ENCODE data around the gene LRIG1. TPM values are rescaled to one million over a fixed set of nuclear protein-coding genes. Genes with fewer than 3 reads are reported as not detected.

The LRIG1 gene
- total and polyA plus RNA-seq, 10 of the 15 experiments (the other 5 are each of a cell fraction or from before 2014, with no cell fraction given) = 0.84 to 16.4 (median 8.1) TPM

- TF ChIP-seq TAF1 (IDR thresholded peaks at IDR 0.05; ENCODE audit: borderline replicate concordance, low read depth, low read length) (no peak), POLR2A (IDR thresholded peaks at IDR 0.05; ENCODE audit: low read depth, low read length) (no peak)
Observed at GRCh38 chr3:66409771-66410754, 90.8 kb downstream of the LRIG1 start (continued).

- H3K27me3 ChIP-seq (replicated peaks in 1 of 2; ENCODE audit: control insufficient read depth in 2 of 2, insufficient read depth in 2 of 2, low read length in 1 of 2) = no peaks in the 10 kb centered on the region
- no peak overlapping the region for H3K4me3 ChIP-seq
- ChIA-PET SMC1A (ENCODE audit: uncharacterized antibody, unreplicated experiment) (interaction anchor here (0.7 to 5.3 kb wide), 20 partner anchors 14 to 415 kb away, joined by 3 to 29 read pairs (median 4); no protein-coding TSS in a partner anchor), RAD21 (ENCODE audit: unreplicated experiment) (interaction anchor here (0.8 to 3.3 kb wide), 11 partner anchors 14 to 415 kb away, joined by 3 to 23 read pairs (median 3); no protein-coding TSS in a partner anchor), POLR2A (interaction anchor here (0.5 kb wide), 1 partner anchor 11 kb away, joined by 3 read pairs; no protein-coding TSS in a partner anchor), CTCF (interaction anchor here (0.7 to 10.7 kb wide), 48 partner anchors 10 to 476 kb away, joined by 3 to 149 read pairs (median 4); no protein-coding TSS in a partner anchor)
- DNase-seq (ENCODE audit: low read depth, low spot score) (no peak), ATAC-seq (peak; percentile 98), FAIRE-seq (peak; percentile 75)
- H3K4me2 ChIP-seq (ENCODE audit: control insufficient read depth, insufficient read depth) = no peak overlapping the region
- 44% methylated on average over 14 of the region's 14 CpGs for WGBS (ENCODE audit: insufficient coverage, insufficient replicate concordance, low lambda C conversion rate, missing lambda C conversion rate)
- no peak overlapping the region for H3K27ac ChIP-seq (ENCODE audit: control insufficient read depth, insufficient read depth)
- no peaks in the 10 kb centered on the region; a peak in 1 of 4 replicates for H3K36me3 ChIP-seq (ENCODE audit: control insufficient read depth in 2 of 2, insufficient read depth in 2 of 2, low read length in 1 of 2)
- H3K4me1 ChIP-seq (ENCODE audit: control insufficient read depth, insufficient read depth, low read length) = no peaks in the 10 kb centered on the region
- H3K79me2 ChIP-seq (ENCODE audit: control insufficient read depth, insufficient read depth, low read length) = no peaks in the 10 kb centered on the region
- no TSS peak for BruUV-seq (replicated peaks)
- H3K9ac ChIP-seq (ENCODE audit: control insufficient read depth, insufficient read depth, low read length) = no peak overlapping the region
- H3K9me3 ChIP-seq (replicated peaks; ENCODE audit: control insufficient read depth, insufficient read depth, low read length) = no peaks in the 10 kb centered on the region
- no peaks in the 10 kb centered on the region for H4K20me1 ChIP-seq (ENCODE audit: control insufficient read depth, insufficient read depth)
- in situ Hi-C loops (cut with MboI) (loop anchor here (5.0 kb wide), 1 partner anchor 410 kb away; no protein-coding TSS in a partner anchor), intact Hi-C loops (cut with micrococcal nuclease; ENCODE audit: unreplicated experiment) (loop anchor here (1.0 to 5.0 kb wide), 3 partner anchors 94 to 409 kb away; partner anchors contain the start of gene LRIG1)
- H2AFZ ChIP-seq (ENCODE audit: control insufficient read depth, low read depth, low read length) = no peak overlapping the region
- TF ChIP-seq ZBTB4 (CRISPR knock-in tag; IDR thresholded peaks at IDR 0.05) = no peak
- no peak for TF ChIP-seq GABPA (IDR thresholded peaks at IDR 0.05; ENCODE audit: low read depth)
- no peak for TF ChIP-seq HCFC1 (IDR thresholded peaks at IDR 0.05; ENCODE audit: low read length)
- no peak; the same call in 1 of the 2 replicates for TF ChIP-seq CREM (IDR thresholded peaks at IDR 0.05; ENCODE audit: low read depth)
- peak; percentile 60; the same call in 1 of the 2 replicates for TF ChIP-seq TCF3 (IDR thresholded peaks at IDR 0.05; ENCODE audit: borderline replicate concordance, insufficient read depth, low read depth, low read length)
- peak; percentile 73; the same call in 1 of the 2 replicates for TF ChIP-seq TCF12 (IDR thresholded peaks at IDR 0.05; ENCODE audit: low read depth, low read length)
- no peak for TF ChIP-seq TBL1XR1 (IDR thresholded peaks at IDR 0.05; ENCODE audit: low read depth, low read length)
- no peak for TF ChIP-seq ZNF622 (IDR thresholded peaks at IDR 0.05)
- no peak for TF ChIP-seq E2F8 (IDR thresholded peaks at IDR 0.05; ENCODE audit: low read depth, partially characterized antibody)
- no peak for TF ChIP-seq BCL3 (IDR thresholded peaks at IDR 0.05; ENCODE audit: borderline replicate concordance, insufficient read depth, low read depth, low read length, poor library complexity, severe bottlenecking)
Observed at GRCh38 chr3:66407611-66408218, 93.1 kb downstream of the LRIG1 start.
